HG03378 (cell line): ENCODE results near the gene ZNF559.
A peak's percentile ranks its signal among the peaks of the same experiment; 100 is the strongest.
"Not testable (repeated sequence)": the region's sequence is repeated elsewhere in the genome, so short reads cannot be mapped to it uniquely, and the experiment has no call there.

Source experiments
- ATAC-seq: cut with Tn5 transposase; IDR thresholded peaks from one replicate; pipeline ENCODE4 v1.9.1; 2021; ENCODE audit warnings: mild to moderate bottlenecking, moderate library complexity; ENCODE audit not compliant: unreplicated experiment

Gene ZNF559

GRCh38 chr19:9323919-9324583, at the start of gene ZNF559:
Gene ZNF559, plus strand, starts transcription at chr19:9324179. Its CDS starts 14,371 bp downstream, at chr19:9338550.
- ATAC-seq, result peak; percentile 91

- ATAC-seq, result not testable (repeated sequence)
Measured at GRCh38 chr19:9283485-9283884, 40.5 kb upstream of the ZNF559 start.

GRCh38 chr19:9289231-9289884, 34.6 kb upstream of the ZNF559 start:
- ATAC-seq, result no peak

GRCh38 chr19:9295411-9295849, 28.5 kb upstream of the ZNF559 start:
- ATAC-seq, result no peak

- ATAC-seq, result no peak
Measured at GRCh38 chr19:9296336-9296735, 27.6 kb upstream of the ZNF559 start.

- no peak for ATAC-seq
Measured at GRCh38 chr19:9306443-9306842, 17.5 kb upstream of the ZNF559 start.

- no peak for ATAC-seq
Measured at GRCh38 chr19:9308091-9308770, 15.7 kb upstream of the ZNF559 start.

- ATAC-seq, result peak; percentile 81
Measured at GRCh38 chr19:9309139-9309973, 14.6 kb upstream of the ZNF559 start, which contains the start of gene ZNF699. Gene ZNF699, minus strand, starts transcription at chr19:9309838. Its CDS starts 4,719 bp downstream, at chr19:9305119.

GRCh38 chr19:9309974-9310446, 14.0 kb upstream of the ZNF559 start:
- peak; percentile 44 for ATAC-seq

- no peak for ATAC-seq
Measured at GRCh38 chr19:9313756-9314155, 10.2 kb upstream of the ZNF559 start.

GRCh38 chr19:9321338-9321737, 2.6 kb upstream of the ZNF559 start:
- ATAC-seq, result no peak

- not testable (repeated sequence) for ATAC-seq
Measured at GRCh38 chr19:9321756-9322155, 2.2 kb upstream of the ZNF559 start.

- not testable (repeated sequence) for ATAC-seq
Measured at GRCh38 chr19:9322201-9322600, 1.8 kb upstream of the ZNF559 start.

GRCh38 chr19:9323557-9323918, 441 bp upstream of the ZNF559 start:
- peak; percentile 30 for ATAC-seq

GRCh38 chr19:9324584-9324962, 594 bp downstream of the ZNF559 start:
- no peak for ATAC-seq

GRCh38 chr19:9329999-9330398, 6.0 kb downstream of the ZNF559 start:
- no peak for ATAC-seq

GRCh38 chr19:9342610-9343304, 18.8 kb downstream of the ZNF559 start:
- ATAC-seq, result no peak

- ATAC-seq, result no peak
Measured at GRCh38 chr19:9345005-9345404, 21.0 kb downstream of the ZNF559 start.

- ATAC-seq, result no peak
Measured at GRCh38 chr19:9348253-9348652, 24.3 kb downstream of the ZNF559 start.

- ATAC-seq, result no peak
Measured at GRCh38 chr19:9348671-9349070, 24.7 kb downstream of the ZNF559 start.
